ENCODE results near the gene PTBP1. TPM values are rescaled to one million over a fixed set of nuclear protein-coding genes. Genes with fewer than 3 reads are reported as not detected.
"Not testable (repeated sequence)": the region's sequence is repeated elsewhere in the genome, so short reads cannot be mapped to it uniquely, and the experiment has no call there.

Gene PTBP1
- total RNA-seq, 2 experiments from 2014 or later: 385 to 406 TPM

DNA sequence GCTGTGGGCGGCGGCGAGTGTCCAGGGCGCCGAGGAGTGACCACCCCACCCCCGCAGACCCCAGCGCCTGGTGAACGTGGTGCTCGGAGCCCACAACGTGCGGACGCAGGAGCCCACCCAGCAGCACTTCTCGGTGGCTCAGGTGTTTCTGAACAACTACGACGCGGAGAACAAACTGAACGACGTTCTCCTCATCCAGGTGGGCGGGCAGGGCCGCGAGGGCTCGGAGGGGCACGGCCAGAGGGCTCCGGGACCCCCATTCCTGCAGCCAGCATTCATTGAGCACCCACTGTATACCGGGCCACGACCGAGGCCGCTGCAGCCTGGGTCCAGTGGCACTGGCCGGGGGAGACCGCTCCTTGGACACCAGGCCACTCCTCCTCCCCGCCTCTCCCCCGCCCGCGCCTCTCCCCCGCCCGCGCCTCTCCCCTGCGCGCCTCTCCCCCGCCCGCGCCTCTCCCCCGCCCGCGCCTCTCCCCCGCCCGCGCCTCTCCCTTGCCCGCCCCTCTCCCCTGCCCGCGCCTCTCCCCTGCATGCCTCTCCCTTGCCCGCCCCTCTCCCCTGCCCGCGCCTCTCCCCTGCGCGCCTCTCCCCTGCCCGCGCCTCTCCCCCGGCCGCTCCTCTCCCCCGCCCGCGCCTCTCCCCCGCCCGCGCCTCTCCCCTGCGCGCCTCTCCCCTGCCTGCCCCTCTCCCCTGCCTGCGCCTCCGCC is 46.7 kb downstream of the PTBP1 start:
- no peak overlapping the region for H3K4me3 Mint-ChIP-seq
- ChIA-PET POLR2A (no interaction called here), CTCF (no interaction called here)
- H3K9me3 Mint-ChIP-seq: peaks cover 4% of the 10 kb centered on the region
- H3K4me1 Mint-ChIP-seq: peaks cover 3% of the 10 kb centered on the region
- peaks cover 25% of the 10 kb centered on the region for H3K27me3 Mint-ChIP-seq
- no peaks in the 10 kb centered on the region for H3K36me3 Mint-ChIP-seq (ENCODE audit: low read depth)
- no peak for DNase-seq
- H3K27ac Mint-ChIP-seq: no peak overlapping the region

DNA sequence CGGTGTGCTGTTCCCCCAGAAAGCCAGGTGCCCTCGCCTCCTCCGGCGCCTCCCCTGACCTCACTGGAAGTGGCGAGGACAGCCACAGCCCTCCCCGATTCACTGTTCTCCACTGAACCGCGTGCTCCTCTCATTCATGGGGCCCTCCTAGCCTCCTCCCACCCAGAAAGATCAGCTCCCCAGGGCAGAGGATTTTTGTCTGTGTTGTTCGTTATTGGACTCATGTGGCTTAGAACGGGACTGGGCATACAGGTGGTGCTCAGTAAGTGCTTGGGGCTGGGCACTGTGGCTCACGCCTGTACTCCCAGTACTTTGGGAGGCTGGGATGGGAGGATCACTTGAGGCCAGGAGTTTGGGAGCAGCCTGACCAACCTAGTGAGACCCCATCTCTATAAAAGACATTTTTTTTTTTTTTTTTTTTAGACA is 47.3 kb downstream of the PTBP1 start:
- Mint-ChIP-seq H3K27me3 (peaks cover 27% of the 10 kb centered on the region), H3K4me1 (peaks cover 3% of the 10 kb centered on the region), H3K36me3 (ENCODE audit: low read depth) (no peaks in the 10 kb centered on the region), H3K27ac (no peak overlapping the region), H3K4me3 (no peak overlapping the region), H3K9me3 (peaks cover 4% of the 10 kb centered on the region)
- no peak for DNase-seq
- ChIA-PET CTCF (no interaction called here), POLR2A (no interaction called here)

DNA sequence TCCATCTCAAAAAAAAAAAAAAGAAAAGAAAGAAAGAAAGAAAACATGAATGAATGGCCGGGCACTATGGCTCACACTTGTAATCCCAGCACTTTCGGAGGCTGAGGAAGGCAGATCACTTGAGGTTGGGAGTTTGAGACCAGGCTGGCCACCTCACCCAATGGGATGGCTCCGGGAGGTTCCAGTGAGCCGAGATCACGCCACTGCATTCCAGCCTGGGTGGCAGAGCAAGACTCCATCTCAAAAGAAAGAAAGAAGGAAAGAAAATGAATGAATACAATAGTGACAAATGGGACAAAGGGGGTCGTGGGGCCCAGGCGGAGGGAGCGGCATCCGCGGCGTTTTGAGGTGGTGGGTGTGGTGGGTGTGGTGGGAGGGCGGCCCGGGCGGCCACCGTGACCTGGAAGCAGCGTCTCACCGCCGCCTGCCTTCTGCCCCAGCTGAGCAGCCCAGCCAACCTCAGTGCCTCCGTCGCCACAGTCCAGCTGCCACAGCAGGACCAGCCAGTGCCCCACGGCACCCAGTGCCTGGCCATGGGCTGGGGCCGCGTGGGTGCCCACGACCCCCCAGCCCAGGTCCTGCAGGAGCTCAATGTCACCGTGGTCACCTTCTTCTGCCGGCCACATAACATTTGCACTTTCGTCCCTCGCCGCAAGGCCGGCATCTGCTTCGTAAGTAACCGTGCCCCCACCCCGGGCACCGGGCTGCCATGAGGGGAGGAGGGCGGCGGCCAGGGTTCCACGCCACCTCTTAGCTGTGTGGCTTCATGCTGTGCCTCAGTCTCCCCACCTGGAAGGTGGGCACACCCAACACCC is 48.7 kb downstream of the PTBP1 start:
- H3K9me3 Mint-ChIP-seq: peaks cover 4% of the 10 kb centered on the region
- no peaks in the 10 kb centered on the region for H3K36me3 Mint-ChIP-seq (ENCODE audit: low read depth)
- no peak overlapping the region for H3K27ac Mint-ChIP-seq
- H3K4me3 Mint-ChIP-seq: no peak overlapping the region
- ChIA-PET CTCF (no interaction called here), POLR2A (no interaction called here)
- no peak for DNase-seq
- peaks cover 27% of the 10 kb centered on the region for H3K27me3 Mint-ChIP-seq
- H3K4me1 Mint-ChIP-seq: peaks cover 3% of the 10 kb centered on the region

DNA sequence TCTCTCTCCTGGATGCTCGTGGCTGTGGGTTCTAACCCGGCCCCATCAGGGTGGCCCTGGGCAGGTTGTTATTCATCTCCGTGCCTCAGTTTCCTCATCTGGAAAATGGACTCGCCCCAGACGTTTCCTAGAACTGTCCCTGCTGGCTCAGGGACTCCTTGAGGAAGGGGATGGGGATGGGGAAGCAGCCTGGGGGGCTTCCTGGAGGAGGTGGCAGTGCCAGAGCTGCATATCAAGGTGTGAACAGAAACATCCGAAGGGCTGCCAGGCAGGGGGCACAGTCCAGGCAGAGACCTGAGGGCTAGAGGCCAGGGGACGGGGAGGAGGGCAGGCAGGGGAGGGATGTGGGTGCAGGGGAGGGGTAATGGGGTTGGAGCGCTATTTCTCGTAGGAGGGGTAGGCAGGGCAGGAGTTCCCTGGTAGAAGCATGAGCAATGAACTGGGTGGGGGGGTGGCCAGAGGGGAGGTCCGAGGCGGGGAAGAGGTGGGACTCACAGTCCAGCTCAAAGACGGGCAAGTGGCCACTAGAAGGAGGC is 51.2 kb downstream of the PTBP1 start:
- POLR2A ChIA-PET: no interaction called here
- H3K27me3 Mint-ChIP-seq: peaks cover 19% of the 10 kb centered on the region
- no peak overlapping the region for H3K27ac Mint-ChIP-seq
- no peak for DNase-seq
- CTCF ChIA-PET: no interaction called here
- no peaks in the 10 kb centered on the region for H3K9me3 Mint-ChIP-seq
- H3K36me3 Mint-ChIP-seq (ENCODE audit: low read depth): no peaks in the 10 kb centered on the region
- H3K4me1 Mint-ChIP-seq: peaks cover 3% of the 10 kb centered on the region
- H3K4me3 Mint-ChIP-seq: no peak overlapping the region

DNA sequence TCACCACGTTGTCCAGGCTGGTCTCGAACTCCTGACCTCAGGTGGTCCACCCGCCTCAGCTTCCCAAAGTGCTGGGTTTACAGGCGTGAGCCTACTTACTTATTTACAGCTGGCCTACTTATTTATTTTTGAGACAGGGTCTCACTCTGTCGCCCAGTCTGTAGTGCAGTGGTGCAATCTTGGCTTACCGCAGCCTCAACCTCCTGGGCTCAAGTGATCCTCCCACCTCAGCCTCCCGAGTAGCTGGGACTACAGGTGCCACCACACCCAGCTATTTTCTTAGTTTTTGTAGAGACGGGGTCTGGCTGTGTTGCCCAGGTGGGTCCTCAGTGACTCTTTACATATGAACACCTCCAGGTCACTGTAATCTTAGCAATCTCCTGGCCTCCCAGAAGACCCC is 51.9 kb downstream of the PTBP1 start:
- H3K27me3 Mint-ChIP-seq: peaks cover 21% of the 10 kb centered on the region
- H3K4me1 Mint-ChIP-seq; H3K4me3 Mint-ChIP-seq; H3K9me3 Mint-ChIP-seq; DNase-seq; H3K36me3 Mint-ChIP-seq (ENCODE audit: low read depth); H3K27ac Mint-ChIP-seq; CTCF ChIA-PET; POLR2A ChIA-PET: not testable (repeated sequence)

DNA sequence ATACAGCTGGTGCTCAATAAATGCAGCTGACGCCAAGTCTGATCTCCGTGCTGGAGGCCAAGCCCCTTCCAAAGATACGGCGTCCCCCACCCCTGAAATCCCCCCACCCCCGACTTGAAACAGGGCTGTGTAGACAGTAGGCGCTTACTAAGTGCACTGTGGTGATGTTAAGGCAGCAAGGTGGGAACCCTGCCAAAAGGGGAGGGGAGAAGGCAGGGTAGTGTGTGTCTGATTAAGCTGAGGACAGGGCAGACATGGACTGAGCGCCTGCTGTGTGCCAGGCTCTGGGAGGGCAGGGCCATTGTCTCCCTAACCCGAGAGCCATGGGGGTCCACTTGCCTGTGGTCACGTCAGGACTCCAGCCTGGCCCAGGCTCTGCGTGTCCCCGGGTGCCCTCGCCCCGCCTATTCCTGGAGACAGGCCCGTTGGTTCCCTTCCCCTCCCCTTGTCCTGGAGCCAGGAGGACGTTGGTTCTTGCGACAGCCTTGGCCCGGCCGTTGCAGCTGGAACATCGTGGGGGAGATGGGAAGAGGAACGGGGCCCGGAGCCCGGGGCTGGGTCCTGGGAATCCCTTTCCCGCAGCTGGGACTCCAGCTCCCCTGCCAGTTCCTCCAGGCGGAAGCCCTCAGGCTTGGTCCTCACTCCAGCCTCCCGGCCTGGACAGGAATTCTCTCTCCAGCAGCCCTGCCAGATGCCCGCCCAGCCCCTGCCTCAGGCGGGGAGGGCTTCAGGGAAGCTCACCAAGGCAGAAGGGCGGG is 53.1 kb downstream of the PTBP1 start:
- DNase-seq: no peak
- Mint-ChIP-seq H3K27ac (no peak overlapping the region), H3K36me3 (ENCODE audit: low read depth) (no peaks in the 10 kb centered on the region), H3K27me3 (peaks cover 14% of the 10 kb centered on the region), H3K4me1 (no peaks in the 10 kb centered on the region), H3K4me3 (no peak overlapping the region), H3K9me3 (no peaks in the 10 kb centered on the region)
- POLR2A ChIA-PET: no interaction called here
- CTCF ChIA-PET: interaction anchor here (0.6 kb wide), 1 partner anchor 125 kb away, joined by 4 read pairs; no protein-coding TSS in a partner anchor

DNA sequence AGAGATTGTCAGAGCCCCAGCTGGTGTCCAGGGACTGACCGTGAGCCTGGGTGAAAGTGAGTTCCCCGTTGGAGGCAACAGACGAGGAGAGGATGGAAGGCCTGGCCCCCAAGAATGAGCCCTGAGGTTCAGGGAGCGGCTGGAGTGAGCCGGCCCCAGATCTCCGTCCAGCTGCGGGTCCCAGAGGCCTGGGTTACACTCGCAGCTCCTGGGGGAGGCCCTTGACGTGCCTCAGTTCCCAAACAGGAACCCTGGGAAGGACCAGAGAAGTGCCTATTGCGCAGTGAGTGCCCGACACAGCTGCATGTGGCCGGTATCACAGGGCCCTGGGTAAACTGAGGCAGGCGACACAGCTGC is 53.7 kb downstream of the PTBP1 start:
- CTCF ChIA-PET: no interaction called here
- H3K9me3 Mint-ChIP-seq: no peaks in the 10 kb centered on the region
- peaks cover 10% of the 10 kb centered on the region for H3K27me3 Mint-ChIP-seq
- no peak overlapping the region for H3K27ac Mint-ChIP-seq
- no peaks in the 10 kb centered on the region for H3K36me3 Mint-ChIP-seq (ENCODE audit: low read depth)
- H3K4me3 Mint-ChIP-seq: no peak overlapping the region
- no peaks in the 10 kb centered on the region for H3K4me1 Mint-ChIP-seq
- POLR2A ChIA-PET: no interaction called here
- no peak for DNase-seq

DNA sequence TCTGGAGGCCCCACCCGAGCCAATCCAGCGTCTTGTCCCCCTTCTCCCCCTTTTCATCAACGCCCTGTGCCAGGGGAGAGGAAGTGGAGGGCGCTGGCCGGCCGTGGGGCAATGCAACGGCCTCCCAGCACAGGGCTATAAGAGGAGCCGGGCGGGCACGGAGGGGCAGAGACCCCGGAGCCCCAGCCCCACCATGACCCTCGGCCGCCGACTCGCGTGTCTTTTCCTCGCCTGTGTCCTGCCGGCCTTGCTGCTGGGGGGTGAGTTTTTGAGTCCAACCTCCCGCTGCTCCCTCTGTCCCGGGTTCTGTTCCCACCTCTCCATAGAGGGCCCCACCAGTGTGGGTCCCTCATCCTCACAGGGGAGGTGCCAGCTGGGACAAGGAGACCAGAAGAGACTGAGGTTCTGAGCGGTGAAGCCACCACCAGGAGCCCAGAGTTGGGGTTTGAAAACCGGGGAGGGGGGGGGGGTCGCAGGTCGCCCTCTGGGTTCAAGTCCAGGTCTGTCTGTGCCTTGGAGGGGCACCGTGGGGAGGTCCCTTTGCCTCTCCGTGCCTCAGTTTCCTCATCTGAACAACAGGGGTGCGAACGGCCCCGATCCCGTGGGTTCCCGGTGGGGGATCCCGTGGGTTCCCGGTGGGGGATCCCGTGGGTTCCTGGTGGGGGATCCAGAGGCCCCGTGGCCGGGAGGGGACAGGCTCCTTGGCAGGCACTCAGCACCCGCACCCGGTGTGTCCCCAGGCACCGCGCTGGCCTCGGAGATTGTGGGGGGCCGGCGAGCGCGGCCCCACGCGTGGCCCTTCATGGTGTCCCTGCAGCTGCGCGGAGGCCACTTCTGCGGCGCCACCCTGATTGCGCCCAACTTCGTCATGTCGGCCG is 55.1 kb downstream of the PTBP1 start, which contains the start of gene ELANE:
ELANE (plus strand) TSS at position 168 of the 878 bp plus-strand sequence; CDS start at position 194, 26 bp downstream.
- Mint-ChIP-seq H3K4me3 (no peak within 1 kb of the TSS), H3K9me3 (no peaks in the 10 kb centered on the region), H3K27ac (no peak within 1 kb of the TSS), H3K36me3 (ENCODE audit: low read depth) (no peaks in the 10 kb centered on the region), H3K27me3 (peaks cover 6% of the 10 kb centered on the region), H3K4me1 (peaks cover 2% of the 10 kb centered on the region)
- CTCF ChIA-PET: no interaction called here
- DNase-seq: no peak
- POLR2A ChIA-PET: no interaction called here

DNA sequence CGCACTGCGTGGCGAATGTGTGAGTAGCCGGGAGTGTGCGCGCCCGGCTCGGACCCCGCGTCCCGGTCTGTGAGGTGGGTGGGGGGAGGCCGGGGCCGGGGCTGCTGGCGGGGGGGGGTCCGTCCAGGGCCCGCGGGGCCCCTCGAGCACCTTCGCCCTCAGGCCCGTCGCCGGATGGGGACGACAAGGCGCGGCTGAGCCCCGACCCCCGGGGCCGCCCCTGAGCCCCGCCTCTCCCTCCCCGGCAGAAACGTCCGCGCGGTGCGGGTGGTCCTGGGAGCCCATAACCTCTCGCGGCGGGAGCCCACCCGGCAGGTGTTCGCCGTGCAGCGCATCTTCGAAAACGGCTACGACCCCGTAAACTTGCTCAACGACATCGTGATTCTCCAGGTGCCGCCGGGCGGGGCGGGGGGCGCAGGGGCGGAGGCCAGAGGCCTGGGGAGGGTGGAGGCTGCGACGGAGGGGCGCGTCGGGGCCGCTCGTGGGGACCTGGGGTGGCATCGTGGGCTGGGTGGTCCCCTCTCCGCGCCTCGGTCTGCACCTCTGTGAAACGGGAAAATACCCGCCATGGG is 55.8 kb downstream of the PTBP1 start:
- no peak overlapping the region for H3K27ac Mint-ChIP-seq
- H3K36me3 Mint-ChIP-seq (ENCODE audit: low read depth): no peaks in the 10 kb centered on the region
- H3K4me1 Mint-ChIP-seq: peaks cover 5% of the 10 kb centered on the region
- H3K4me3 Mint-ChIP-seq: no peak overlapping the region
- DNase-seq: no peak
- POLR2A ChIA-PET: no interaction called here
- H3K9me3 Mint-ChIP-seq: no peaks in the 10 kb centered on the region
- CTCF ChIA-PET: no interaction called here
- H3K27me3 Mint-ChIP-seq: peaks cover 8% of the 10 kb centered on the region

DNA sequence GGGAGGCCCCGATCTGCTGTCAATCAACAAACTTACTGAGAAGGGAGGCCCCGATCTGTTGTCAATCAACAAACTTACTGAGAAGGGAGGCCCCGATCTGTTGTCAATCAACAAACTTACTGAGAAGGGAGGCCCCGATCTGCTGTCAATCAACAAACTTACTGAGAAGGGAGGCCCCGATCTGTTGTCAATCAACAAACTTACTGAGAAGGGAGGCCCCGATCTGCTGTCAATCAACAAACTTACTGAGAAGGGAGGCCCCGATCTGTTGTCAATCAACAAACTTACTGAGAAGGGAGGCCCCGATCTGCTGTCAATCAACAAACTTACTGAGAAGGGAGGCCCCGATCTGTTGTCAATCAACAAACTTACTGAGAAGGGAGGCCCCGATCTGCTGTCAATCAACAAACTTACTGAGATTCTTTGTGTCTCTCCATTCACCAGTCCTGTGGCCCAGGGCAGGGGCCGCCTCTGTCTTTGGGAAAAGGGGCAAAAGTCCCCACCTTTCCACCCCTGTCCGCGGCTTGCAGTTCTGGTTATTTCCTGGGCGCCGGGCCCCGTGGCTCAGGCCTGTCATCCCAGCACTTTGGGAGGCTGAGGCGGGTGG is 56.5 kb downstream of the PTBP1 start:
- CTCF ChIA-PET: interaction anchor here (0.6 kb wide), 1 partner anchor 52 kb away, joined by 3 read pairs; no protein-coding TSS in a partner anchor

DNA sequence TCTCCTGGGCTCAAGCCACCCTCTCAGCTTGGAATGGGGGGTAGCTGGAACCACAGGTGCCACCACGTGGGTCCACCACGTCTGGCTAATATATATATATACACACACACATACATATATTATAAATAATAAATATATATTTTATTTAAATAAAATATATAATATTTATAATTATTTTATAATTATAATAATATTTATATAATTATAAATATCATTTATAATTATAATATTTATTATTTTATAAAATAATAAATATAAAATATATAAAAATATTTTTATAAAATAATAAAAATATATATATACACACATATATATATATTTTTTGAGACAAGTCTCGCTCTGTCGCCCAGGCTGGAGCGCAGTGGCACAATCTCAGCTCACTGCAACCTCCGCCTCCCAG is 57.3 kb downstream of the PTBP1 start:
- H3K27me3 Mint-ChIP-seq: peaks cover 8% of the 10 kb centered on the region
- H3K36me3 Mint-ChIP-seq (ENCODE audit: low read depth): no peaks in the 10 kb centered on the region
- H3K27ac Mint-ChIP-seq: no peak overlapping the region
- no peaks in the 10 kb centered on the region for H3K9me3 Mint-ChIP-seq
- peaks cover 7% of the 10 kb centered on the region for H3K4me1 Mint-ChIP-seq
- DNase-seq: no peak
- H3K4me3 Mint-ChIP-seq: no peak overlapping the region
- POLR2A ChIA-PET: interaction anchor here (0.8 kb wide), 1 partner anchor 9 kb away, joined by 6 read pairs; no protein-coding TSS in a partner anchor
- CTCF ChIA-PET: interaction anchor here (0.6 kb wide), 1 partner anchor 51 kb away, joined by 3 read pairs; no protein-coding TSS in a partner anchor

More for the DNA sequence above, 56.5 kb downstream of the PTBP1 start:
- H3K27ac Mint-ChIP-seq; H3K4me1 Mint-ChIP-seq; POLR2A ChIA-PET; H3K4me3 Mint-ChIP-seq; DNase-seq; H3K27me3 Mint-ChIP-seq; H3K36me3 Mint-ChIP-seq (ENCODE audit: low read depth); H3K9me3 Mint-ChIP-seq: not testable (repeated sequence)

DNA sequence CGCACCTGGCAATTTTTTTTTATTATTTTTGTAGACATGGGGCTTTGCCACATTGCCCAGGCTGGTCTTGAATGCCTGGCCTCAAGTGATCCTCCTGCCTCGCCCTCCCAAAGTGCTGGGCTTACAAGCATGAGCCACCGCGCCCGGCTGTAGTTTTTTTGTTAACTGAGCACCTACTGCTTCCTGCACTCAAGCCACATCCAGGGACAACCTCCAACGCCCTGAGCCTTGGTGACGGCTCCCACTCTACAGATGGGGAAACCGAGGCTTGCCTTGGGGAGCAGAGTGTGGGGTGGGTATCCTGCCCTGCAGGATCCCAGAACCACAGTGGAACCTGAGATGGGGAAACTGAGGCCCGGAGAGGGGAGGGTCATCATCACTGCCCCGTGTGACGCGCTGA is 57.9 kb downstream of the PTBP1 start:
- Mint-ChIP-seq H3K4me1 (peaks cover 7% of the 10 kb centered on the region), H3K36me3 (ENCODE audit: low read depth) (no peaks in the 10 kb centered on the region), H3K9me3 (no peaks in the 10 kb centered on the region), H3K27ac (no peak overlapping the region), H3K4me3 (no peak overlapping the region), H3K27me3 (peaks cover 14% of the 10 kb centered on the region)
- POLR2A ChIA-PET: no interaction called here
- no peak for DNase-seq
- CTCF ChIA-PET: interaction anchor here (0.8 to 1.1 kb wide), 2 partner anchors 129 to 186 kb away, joined by 3 to 4 read pairs; partner anchors contain the start of gene WDR18

Data from activated CD4-positive, alpha-beta memory T cell treated with anti-CD3 and anti-CD28 coated beads, Interleukin-2, amount 10 ng/mL, durations not matched to agents 7 days and 5 days (primary cell).